HG03354 (cell line): ENCODE measurements around the gene BBOX1.
"Not testable (repeated sequence)": the region's sequence is repeated elsewhere in the genome, so short reads cannot be mapped to it uniquely, and the experiment has no call there.

Experiments
- ATAC-seq: cut with Tn5 transposase; IDR thresholded peaks from one replicate; pipeline ENCODE4 v1.9.1; 2021; ENCODE audit warnings: mild to moderate bottlenecking; ENCODE audit not compliant: unreplicated experiment, poor library complexity, severe bottlenecking

Gene BBOX1, protein sequence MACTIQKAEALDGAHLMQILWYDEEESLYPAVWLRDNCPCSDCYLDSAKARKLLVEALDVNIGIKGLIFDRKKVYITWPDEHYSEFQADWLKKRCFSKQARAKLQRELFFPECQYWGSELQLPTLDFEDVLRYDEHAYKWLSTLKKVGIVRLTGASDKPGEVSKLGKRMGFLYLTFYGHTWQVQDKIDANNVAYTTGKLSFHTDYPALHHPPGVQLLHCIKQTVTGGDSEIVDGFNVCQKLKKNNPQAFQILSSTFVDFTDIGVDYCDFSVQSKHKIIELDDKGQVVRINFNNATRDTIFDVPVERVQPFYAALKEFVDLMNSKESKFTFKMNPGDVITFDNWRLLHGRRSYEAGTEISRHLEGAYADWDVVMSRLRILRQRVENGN

DNA sequence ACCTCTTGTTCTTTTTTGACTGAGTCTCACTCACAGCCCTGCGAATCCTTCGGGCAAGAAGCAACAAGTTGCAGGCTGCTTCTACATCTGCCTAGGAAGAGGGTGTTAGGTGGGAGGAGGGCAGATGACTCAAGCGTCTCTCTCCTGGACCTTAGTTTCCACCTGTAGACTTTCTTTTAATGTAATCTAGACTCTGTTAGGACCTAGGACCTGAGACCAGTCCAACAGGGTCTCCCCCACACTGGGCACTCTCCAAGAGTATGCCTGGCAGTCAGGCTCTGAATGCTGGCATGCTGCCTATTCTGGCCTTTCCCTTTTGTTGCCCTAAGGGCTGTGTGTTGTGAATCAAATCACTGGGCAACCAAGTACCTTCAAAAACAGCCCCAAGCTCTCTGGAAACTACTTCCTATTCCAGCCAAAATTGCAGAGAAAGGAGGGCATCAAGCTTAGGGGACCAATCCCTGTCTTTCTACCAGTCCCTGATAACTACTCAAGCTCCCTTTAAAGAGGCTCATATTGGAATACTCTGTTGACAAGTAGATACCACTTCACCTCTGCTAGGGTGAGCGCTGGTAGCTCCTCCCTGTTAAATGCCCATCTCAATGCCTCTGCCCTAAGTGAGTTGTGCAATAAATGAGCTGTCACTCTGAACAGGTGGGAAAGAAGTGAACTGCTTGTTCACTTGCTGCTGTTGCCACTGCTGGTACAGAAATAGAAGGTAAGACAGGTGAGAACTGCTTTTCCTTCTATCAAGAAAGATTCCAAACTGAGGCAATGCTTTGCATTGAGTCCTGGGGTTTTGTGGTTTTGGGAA lies at the start of gene BBOX1:
Gene BBOX1 (plus strand): TSS at position 514 of the 814 bp plus-strand sequence. CDS start 14,616 bp downstream, outside the sequence.
- ATAC-seq: no peak

DNA sequence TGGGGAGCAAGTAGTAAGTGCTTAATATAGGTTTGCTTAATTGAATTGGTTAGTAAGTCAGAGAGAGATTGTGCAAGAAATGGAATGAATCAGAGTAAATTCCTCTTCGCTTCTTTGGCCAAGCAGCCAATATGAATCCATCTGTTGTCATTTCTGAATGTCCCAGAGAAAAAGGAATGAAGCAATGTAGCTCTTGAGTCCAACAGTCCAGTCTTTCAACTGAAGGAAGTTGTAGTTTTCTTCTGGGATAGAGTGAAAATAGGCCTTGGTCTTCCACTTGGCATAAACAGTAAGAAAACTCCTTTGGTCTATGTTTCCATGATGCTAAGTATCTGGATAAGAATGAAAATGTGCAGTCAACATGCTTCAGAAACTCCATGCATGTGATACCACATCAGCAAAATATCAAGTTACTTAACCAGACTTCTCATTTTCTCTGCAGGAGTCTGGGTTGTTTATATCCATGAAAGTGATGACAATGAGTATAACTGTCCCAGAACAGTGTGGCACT lies 48.5 kb upstream of the BBOX1 start:
- no peak for ATAC-seq

DNA sequence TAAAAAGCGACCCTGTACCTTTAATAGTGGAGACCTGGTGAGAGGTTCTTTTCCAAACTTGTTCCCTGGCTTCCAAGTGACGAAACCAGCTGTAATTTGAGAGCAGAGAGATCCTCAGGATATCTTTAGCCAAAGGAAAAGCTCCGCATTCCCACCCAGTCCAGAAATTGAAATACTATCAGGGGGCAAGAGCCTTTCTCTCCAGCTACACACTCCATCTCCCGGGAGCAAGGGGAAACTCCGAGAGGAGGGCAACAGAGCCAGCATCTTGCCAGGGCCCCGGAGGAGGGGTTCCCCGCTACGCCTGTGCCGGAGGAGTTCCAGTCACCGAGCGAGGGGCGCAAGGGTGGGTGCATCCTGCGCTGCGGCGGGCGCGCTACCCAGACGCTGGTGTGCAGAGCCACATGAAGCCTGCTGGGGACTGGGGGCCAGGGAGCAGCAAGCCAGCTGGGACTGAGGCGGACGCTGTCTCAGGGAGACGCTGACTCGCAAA lies 46.6 kb upstream of the BBOX1 start, which contains the start of gene FIBIN:
Gene FIBIN (plus strand): TSS at position 148 of the 493 bp plus-strand sequence. CDS start 415 bp downstream, outside the sequence.
- no peak for ATAC-seq

DNA sequence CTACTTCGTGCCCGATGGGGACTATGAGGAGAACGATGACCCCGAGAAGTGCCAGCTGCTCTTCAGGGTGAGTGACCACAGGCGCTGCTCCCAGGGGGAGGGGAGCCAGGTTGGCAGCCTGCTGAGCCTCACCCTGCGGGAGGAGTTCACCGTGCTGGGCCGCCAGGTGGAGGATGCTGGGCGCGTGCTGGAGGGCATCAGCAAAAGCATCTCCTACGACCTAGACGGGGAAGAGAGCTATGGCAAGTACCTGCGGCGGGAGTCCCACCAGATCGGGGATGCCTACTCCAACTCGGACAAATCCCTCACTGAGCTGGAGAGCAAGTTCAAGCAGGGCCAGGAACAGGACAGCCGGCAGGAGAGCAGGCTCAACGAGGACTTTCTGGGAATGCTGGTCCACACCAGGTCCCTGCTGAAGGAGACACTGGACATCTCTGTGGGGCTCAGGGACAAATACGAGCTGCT lies 46.0 kb upstream of the BBOX1 start:
- ATAC-seq: no peak

DNA sequence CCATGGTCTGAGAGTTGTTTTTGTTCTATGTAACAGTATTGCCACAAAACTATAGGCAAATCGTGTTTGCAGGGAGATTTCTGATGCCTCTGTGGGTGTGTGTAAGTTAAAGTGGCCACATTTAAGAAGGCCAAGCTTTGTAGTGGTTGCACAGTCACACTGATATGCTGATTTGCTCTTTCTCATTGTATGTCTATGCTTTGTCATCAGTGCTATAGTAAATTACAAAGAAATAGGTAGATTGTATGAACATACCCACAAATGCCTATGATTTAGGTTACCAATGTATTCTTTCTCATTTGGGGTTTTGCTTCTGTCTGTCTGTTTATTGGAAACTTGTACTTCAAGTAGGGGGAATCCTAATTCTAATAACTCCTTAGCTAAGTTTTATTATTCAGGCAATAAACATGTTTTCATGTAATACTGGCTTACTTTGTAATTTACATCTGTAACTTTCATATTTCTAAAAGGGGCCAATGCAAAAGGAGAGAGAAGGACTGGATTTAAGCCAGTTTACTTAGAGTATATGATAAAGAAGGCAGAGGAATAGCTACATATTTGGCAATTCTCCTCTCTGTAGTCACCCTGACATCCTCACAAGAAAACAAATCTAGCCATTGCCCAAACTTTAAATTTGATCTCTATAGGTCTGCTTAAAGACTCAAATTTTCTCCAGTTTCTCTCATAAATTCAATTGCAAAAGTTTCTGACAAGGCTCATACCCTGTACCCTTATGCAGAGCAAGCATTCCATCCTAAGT lies 44.7 kb upstream of the BBOX1 start:
- ATAC-seq: no peak

DNA sequence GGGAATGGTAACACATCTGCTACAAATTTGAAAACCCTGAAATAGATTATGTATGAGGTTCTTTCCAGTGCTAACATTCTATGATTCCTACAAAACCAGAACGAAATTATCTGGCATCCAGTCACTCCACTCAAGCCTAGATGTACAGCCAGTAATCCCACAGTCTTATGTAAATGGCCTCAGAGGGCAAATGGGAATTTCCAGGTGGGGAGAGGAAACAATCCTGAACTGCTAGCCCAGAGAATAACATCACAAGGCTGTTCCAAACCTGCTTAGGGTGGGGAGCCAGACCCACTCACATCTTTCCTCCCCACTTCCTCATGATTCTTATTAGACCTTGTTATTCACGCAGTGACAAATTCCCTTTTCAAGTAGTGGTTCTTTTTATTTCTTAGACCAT lies 43.2 kb upstream of the BBOX1 start:
- ATAC-seq: no peak

DNA sequence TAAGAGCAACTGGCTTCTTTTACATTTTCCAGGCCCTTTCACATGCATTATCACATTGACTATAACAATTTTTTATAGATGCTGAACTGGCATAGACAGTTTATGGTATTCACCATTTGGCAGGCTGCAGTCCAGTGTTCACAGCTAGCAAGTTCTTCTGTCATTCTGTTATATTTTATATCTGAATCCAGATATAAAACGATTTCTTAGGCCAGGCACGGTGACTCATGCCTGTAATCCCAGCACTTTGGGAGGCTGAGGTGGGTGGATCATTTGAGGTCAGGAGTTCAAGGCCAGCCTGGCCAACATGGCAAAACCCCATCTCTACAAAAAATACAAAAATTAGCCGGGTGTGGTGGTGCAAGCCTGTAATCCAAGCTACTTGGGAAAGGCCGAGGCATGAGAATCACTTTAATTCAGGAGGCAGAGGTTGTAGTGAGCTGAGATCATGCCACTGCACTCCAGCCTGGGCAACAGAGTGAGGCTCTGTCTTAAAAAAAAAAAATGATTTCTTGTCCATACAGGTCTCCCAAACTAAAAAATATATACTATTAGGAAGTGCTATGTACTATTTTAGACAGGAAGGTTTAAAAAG lies 39.4 kb upstream of the BBOX1 start:
- not testable (repeated sequence) for ATAC-seq

DNA sequence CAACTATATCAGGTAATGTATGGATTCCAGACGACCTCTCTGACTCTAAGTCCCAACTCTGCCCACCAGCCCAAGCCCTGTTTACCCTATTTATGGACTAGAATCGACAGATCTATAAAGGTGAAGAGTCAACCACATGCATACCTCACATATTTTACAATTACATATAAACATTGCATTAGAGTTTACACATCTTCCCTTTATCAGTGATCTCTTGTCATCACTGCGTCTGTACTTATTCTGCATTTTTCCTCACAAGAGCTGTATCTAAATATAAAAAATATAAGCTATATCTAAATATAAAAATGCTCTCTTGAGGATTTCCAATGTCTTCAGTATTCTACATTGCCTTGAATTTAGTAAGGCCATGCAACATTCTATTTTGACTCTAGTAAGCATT lies 38.2 kb upstream of the BBOX1 start:
- no peak for ATAC-seq

DNA sequence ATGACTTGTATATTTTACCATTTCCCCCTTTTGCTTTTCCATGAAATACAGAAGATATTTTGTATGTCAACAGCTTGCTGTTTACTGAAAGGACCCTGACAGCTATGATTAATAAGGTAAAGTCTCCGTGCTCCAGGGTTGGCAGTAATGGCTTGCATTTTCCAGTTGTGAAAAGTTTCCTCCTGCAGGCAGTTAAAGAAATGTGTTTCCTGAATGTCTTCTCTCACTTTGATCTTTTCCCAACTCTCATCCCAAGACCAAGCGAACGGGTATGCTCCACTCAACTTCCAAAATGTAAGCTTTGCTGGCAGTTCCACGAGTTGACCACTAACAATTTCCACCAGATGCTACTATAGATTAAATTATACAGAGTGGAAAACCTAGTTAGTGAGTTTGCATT lies 37.8 kb upstream of the BBOX1 start:
- ATAC-seq: no peak

DNA sequence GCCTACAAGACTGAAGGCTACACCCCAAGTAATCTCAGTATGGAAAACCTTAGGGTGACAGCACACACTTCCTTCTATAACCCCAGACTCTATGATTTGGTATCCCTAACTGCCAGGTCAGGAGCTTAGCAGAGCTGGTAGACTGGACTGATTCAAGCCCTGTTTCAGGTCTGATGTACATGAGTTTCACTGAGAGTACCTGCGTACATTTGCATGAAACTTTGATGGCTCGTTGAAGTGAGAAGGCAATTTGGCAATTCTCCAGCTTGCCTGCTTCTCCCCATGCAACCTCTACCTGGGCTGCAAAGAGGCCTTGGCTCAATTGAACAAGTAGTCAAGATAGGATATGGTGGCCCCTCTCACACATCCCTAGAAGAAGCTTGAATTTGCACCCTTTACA lies 36.5 kb upstream of the BBOX1 start:
- no peak for ATAC-seq

DNA sequence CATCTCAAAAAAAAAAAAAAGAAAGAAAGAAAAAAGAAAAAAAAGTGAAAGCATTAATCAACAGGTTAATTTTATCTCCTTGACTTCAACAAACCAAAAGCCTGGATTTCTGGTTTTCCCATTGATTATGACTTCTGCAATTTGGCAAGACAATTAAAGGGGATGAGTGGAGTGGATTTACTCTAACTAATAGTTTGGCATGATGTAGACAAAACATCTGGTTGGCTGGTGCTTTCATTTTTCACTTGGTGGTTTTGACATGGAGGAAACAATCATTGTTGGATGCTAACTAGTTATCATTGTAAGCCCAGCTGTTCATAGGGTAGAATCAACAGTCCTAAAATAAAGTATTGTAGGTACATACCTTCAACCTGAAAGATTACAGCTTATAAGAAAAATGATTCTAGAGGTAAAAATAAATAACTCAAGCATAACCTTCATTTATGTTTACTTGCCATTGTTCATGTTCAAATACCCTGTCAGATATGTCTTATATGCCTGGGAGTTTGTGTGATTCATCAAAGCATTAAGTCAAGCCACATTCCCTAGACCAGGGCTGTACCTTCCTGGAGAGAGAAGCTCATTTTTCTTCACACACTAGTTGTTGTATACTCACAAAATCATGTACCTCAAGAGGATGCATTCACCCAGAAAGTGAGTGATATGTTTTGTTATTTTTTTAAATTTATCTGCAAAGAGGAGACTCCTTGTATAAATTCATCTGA lies 31.6 kb upstream of the BBOX1 start:
- no peak for ATAC-seq

DNA sequence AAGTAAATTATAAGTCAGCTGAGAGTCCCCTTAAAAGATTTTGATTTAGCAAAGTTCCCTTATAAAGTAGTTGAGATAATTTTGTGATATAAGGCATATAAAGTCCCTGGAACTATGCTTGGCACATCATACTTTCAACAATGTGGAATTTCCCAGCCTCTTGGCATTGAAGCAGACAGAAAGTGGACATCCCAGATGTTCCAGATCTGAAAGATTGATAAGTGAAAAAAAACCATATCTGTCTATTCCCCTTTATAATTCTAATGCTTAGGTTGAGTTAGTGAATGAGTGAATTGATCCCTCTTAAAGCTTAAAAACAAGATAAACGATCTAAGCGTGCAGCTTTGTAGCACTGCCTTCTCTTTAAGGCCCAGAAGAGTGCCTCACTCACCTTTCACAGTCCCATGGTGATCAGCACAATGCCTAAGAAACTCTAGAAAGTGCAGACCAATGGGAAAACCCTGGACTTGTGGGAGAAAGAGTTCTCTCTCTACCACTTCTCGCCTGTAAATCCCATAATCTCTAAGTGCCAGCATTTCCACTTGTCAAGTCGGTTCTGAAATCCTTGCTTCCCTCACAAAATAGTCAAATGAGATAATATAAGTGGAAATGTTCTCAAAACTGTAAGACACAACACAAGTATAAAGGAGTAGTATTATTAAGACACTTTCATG lies 28.9 kb upstream of the BBOX1 start:
- ATAC-seq: no peak

DNA sequence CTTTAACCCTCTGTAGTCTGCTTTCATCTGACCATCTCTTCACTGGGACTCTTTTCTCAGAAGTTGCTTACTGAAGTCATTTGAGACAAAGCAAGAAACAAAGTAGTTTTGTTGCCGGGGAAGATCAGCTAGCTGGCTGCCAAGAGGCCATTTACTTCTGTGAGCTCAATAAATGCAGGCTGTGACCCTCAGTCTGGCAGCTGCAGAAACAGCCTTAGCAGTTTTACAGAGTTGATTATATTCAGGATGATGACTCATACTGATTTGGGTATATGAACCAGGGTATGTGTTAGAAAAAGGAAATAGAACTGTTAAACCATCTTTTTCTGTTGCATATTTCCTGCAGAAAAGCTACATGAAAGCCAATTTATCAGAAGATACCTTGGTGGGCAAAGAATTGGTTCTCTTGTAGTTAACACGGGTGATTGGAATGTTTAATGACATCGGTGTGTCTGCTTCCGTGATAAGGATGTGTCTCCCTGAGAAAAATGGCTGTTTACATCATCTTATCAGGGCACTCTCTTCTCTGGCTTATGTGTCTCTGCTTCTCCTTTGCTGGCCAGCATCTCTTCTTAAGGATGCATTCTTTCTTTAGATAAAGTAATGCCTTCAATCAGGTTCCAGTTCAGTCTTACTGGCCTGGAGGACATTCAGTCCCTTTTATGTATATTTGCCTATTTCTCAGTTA lies 28.2 kb upstream of the BBOX1 start:
- ATAC-seq: no peak

DNA sequence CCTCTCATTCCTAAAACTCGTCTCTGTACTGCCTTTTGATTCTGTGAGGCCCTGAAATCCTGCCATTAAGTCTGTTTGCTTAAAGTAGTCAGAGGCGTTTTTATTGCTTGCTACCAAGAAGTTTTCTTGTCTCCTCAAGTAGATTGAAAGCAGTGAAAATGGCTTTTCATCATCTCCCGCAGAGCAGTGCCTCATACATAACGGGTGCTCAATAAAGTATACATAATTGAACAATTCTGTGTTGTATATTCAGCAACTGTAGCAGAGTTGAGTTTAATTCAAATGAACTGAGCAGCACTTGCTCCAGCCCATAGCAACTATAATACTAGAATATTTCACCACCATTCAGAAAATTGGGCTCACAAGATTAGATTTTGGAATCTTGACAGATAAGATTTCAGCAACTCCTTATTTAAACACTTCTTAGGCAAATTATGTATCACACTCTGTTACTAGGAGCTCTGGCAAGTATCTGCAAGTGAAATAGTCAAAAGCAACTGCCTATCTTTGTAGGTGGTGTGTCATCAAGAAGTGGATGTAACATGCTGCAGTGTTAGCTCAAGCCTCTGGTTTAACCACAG lies 26.7 kb upstream of the BBOX1 start:
- no peak for ATAC-seq

DNA sequence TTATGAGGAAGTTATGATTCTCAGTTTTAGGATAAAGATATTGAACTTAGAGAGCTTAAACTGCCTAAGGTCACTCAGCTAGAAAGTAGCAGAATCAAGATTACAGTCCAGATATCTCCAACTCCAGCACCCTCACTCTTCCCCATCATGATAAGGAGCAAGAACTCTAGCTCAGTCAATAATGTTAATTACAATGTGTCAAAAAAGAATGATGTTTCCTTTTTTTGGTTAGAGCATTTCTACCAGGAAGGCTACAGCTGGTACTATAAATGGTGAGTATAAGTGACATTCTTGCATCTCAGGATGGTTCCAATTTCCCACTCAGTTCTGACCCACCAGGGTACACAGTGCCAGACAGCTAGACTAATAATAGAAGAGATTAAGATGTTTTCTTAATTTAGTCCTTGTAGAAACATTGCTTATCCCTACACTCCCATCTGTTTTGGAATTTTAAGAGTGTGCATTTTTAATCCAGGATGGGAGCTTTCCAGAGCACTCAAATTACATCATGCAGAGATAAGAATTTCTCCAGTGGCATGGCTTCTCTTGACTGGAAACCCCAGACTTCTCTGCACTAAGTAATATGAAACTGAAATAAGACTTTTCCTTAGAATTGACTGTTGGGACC lies 21.6 kb upstream of the BBOX1 start:
- ATAC-seq: no peak

DNA sequence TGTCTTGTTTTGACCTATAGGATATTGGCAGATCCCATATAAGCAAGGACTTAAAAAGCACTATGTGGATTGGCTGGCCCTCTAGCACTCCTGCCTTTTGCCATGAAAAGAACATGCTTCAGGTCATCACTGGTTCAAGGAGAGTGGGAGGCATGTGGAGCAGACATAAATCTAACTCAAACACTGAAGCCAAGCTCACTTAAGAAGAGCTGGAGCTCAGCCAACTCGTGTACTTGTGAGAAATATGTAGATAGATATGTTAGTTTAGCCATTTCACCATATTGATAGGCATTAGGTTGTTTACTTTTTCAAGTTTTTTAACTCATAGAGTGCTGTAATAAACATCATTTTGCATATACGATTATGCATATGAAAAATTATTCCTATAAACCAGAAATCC lies 19.9 kb upstream of the BBOX1 start:
- no peak for ATAC-seq
